HepG2 (cell line): ENCODE results near the gene MRPS18C. TPM values are rescaled to one million over a fixed set of nuclear protein-coding genes. Genes with fewer than 3 reads are reported as not detected.

Experiments used
- BCL3 ChIP-seq: sonication (generic); formaldehyde crosslinking; IDR thresholded peaks from 2 replicates; pipeline ENCODE4 v1.5.1; 2020; ENCODE audit warnings: mild to moderate bottlenecking, missing genetic modification reagents, moderate library complexity
- BCL6 ChIP-seq: IDR thresholded peaks from 2 replicates; pipeline ENCODE4 v1.6.1; 2016; ENCODE audit warnings: missing genetic modification reagents, missing compliant biosample characterization
- GPBP1L1 ChIP-seq: sonication (generic); formaldehyde crosslinking; IDR thresholded peaks from 2 replicates; pipeline ENCODE4 v1.5.0; 2020; ENCODE audit warnings: mild to moderate bottlenecking, missing genetic modification reagents
- HNRNPH1 ChIP-seq: fragments of 200-400 bp; formaldehyde crosslinking; optimal IDR thresholded peaks from 2 replicates; pipeline ENCODE3; 2017; ENCODE audit warnings: mild to moderate bottlenecking, low read depth, low read length
- NFIC ChIP-seq: IDR thresholded peaks from 2 replicates; pipeline ENCODE4 v1.6.1; 2012; ENCODE audit warnings: mild to moderate bottlenecking, low read length, inconsistent platforms
- RERE ChIP-seq: IDR thresholded peaks from 2 replicates; pipeline ENCODE4 v1.6.1; 2016; ENCODE audit warnings: low read depth, missing genetic modification reagents, missing compliant biosample characterization
- SMARCE1 ChIP-seq: fragments of 450-650 bp; IDR thresholded peaks from 2 replicates; pipeline ENCODE4 v1.6.1; 2017; ENCODE audit warnings: borderline replicate concordance
- SYNCRIP ChIP-seq: fragments of 200-400 bp; formaldehyde crosslinking; IDR thresholded peaks from 2 replicates; pipeline ENCODE4 v1.6.1; 2018; ENCODE audit warnings: mild to moderate bottlenecking, low read depth, low read length; ENCODE audit not compliant: insufficient read depth
- TGIF2 ChIP-seq: IDR thresholded peaks from 2 replicates; pipeline ENCODE4 v1.6.1; 2016; ENCODE audit warnings: control low read depth, missing compliant biosample characterization
- ZNF550 ChIP-seq: sonication (generic); formaldehyde crosslinking; IDR thresholded peaks from 2 replicates; pipeline ENCODE4 v1.4.0; 2020; ENCODE audit warnings: mild to moderate bottlenecking, missing genetic modification reagents, borderline replicate concordance
- ZNF75D ChIP-seq: sonication (generic); formaldehyde crosslinking; IDR thresholded peaks from 2 replicates; pipeline ENCODE4 v1.8.1; 2023; ENCODE audit warnings: missing genetic modification reagents, mild to moderate bottlenecking, borderline replicate concordance
- polyA plus RNA-seq, 8 experiments: library from polyadenylated mRNA; depleted of rRNA in 3 of 8; stranded (reverse) in 7 of 8; unstranded in 1 of 8; fragments of >200 nt; fragmentation: Illumina TruSeq in 4 of 8; extraction: Trizol in 4 of 8; gene quantifications; 2 replicates each; pipeline versions ENCODE4 v1.2.1 to v1.2.3, GENCODE V29; 2011 to 2016; ENCODE audit warnings: low read depth in 4 of 8, missing spikeins in 1 of 8, mixed read lengths in 1 of 8; ENCODE audit not compliant: insufficient read depth in 1 of 8
- total RNA-seq, 5 experiments: library from RNA; depleted of rRNA; stranded (reverse); fragments of >200 nt; fragmentation: Illumina TruSeq; extraction: Trizol; gene quantifications; 2 replicates each; pipeline ENCODE4 v1.2.3, GENCODE V29; 2016; ENCODE audit warnings: low read depth in 1 of 5
- TF ChIP-seq, protein P1 (sequence below): sonication (generic); formaldehyde crosslinking; IDR thresholded peaks from 2 replicates; pipeline ENCODE4 v1.8.1; 2023; ENCODE audit warnings: missing genetic modification reagents, inconsistent platforms, borderline replicate concordance
- TF ChIP-seq, protein P2 (sequence below): sonication (generic); formaldehyde crosslinking; IDR thresholded peaks from 2 replicates; pipeline ENCODE4 v1.5.0; 2020; ENCODE audit warnings: mild to moderate bottlenecking, missing genetic modification reagents, moderate library complexity
- TF ChIP-seq, protein P3 (sequence below): sonication (generic); formaldehyde crosslinking; conservative IDR thresholded peaks from 2 replicates; pipeline ENCODE4 v1.8.0; 2022; ENCODE audit warnings: mild to moderate bottlenecking, moderate library complexity, missing genetic modification reagents

The MRPS18C gene
- total and polyA plus RNA-seq, 2 of the 13 experiments (the other 11 are each of a cell fraction or from before 2014, with no cell fraction given), result 45.4 to 124 TPM

- peak; percentile 75 for TF ChIP-seq RERE (CRISPR knock-in tag)
- TF ChIP-seq HNRNPH1, result no peak
- TF ChIP-seq, protein P1, sequence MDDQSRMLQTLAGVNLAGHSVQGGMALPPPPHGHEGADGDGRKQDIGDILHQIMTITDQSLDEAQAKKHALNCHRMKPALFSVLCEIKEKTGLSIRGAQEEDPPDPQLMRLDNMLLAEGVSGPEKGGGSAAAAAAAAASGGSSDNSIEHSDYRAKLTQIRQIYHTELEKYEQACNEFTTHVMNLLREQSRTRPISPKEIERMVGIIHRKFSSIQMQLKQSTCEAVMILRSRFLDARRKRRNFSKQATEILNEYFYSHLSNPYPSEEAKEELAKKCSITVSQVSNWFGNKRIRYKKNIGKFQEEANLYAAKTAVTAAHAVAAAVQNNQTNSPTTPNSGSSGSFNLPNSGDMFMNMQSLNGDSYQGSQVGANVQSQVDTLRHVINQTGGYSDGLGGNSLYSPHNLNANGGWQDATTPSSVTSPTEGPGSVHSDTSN (CRISPR knock-in tag), result no peak
- no peak for TF ChIP-seq GPBP1L1 (CRISPR knock-in tag)
- TF ChIP-seq, protein P2, sequence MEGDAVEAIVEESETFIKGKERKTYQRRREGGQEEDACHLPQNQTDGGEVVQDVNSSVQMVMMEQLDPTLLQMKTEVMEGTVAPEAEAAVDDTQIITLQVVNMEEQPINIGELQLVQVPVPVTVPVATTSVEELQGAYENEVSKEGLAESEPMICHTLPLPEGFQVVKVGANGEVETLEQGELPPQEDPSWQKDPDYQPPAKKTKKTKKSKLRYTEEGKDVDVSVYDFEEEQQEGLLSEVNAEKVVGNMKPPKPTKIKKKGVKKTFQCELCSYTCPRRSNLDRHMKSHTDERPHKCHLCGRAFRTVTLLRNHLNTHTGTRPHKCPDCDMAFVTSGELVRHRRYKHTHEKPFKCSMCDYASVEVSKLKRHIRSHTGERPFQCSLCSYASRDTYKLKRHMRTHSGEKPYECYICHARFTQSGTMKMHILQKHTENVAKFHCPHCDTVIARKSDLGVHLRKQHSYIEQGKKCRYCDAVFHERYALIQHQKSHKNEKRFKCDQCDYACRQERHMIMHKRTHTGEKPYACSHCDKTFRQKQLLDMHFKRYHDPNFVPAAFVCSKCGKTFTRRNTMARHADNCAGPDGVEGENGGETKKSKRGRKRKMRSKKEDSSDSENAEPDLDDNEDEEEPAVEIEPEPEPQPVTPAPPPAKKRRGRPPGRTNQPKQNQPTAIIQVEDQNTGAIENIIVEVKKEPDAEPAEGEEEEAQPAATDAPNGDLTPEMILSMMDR (CRISPR knock-in tag), result peak; percentile 29
- TF ChIP-seq BCL6 (CRISPR knock-in tag), result peak; percentile 54; the same call in 1 of the 2 replicates
- no peak for TF ChIP-seq BCL3 (CRISPR knock-in tag)
- no peak for TF ChIP-seq ZNF75D (CRISPR knock-in tag)
- no peak for TF ChIP-seq SMARCE1
- TF ChIP-seq SYNCRIP, result no peak
- 0 out of 2 replicates have a peak, but pooled peaks have one; percentile 56 for TF ChIP-seq ZNF550
- TF ChIP-seq, protein P3, sequence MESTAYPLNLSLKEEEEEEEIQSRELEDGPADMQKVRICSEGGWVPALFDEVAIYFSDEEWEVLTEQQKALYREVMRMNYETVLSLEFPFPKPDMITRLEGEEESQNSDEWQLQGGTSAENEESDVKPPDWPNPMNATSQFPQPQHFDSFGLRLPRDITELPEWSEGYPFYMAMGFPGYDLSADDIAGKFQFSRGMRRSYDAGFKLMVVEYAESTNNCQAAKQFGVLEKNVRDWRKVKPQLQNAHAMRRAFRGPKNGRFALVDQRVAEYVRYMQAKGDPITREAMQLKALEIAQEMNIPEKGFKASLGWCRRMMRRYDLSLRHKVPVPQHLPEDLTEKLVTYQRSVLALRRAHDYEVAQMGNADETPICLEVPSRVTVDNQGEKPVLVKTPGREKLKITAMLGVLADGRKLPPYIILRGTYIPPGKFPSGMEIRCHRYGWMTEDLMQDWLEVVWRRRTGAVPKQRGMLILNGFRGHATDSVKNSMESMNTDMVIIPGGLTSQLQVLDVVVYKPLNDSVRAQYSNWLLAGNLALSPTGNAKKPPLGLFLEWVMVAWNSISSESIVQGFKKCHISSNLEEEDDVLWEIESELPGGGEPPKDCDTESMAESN (CRISPR knock-in tag), result peak; percentile 77
- TF ChIP-seq NFIC, result peak; percentile 77
- TF ChIP-seq TGIF2 (CRISPR knock-in tag), result peak; percentile 98
Measured at GRCh38 chr4:83455281-83456183, at the start of gene MRPS18C, which contains the start of gene HELQ (continued).
